ENCODE results near the gene RANBP3.

- no peak for TF ChIP-seq CTCF (conservative IDR thresholded peaks at IDR 0.05 in 1 of 2, IDR thresholded peaks at IDR 0.05 in 1 of 2; ENCODE audit: extremely low read depth in 1 of 2, insufficient read depth in 1 of 2, low read depth in 1 of 2, low read length in 2 of 2)
- TF ChIP-seq EZH2 (IDR thresholded peaks at IDR 0.05; ENCODE audit: borderline replicate concordance, low read length), result no peak
Observed at GRCh38 chr19:5977222-5977784, 637 bp downstream of the RANBP3 start.
